Heart left ventricle (tissue), 16 donors: ENCODE measurements around the gene KRT20. TPM values are rescaled to one million over a fixed set of nuclear protein-coding genes. Genes with fewer than 3 reads are reported as not detected.
"Not testable (repeated sequence)": the region's sequence is repeated elsewhere in the genome, so short reads cannot be mapped to it uniquely, and the experiment has no call there.

Source experiments
- ATAC-seq, 4 donors: fragments of 200-7000 bp; cut with Tn5 transposase; one replicate each; pipeline ENCODE4 v1.9.1; 2020 to 2022; ENCODE audit warnings: moderate library complexity in 4 of 4, mild to moderate bottlenecking in 3 of 4, moderate number of reproducible peaks in 1 of 4
- DNase-seq, 5 donors: peaks; one replicate each; pipeline ENCODE4 v3.0.0-alpha.2; 2020
- H3K27ac ChIP-seq, 12 donors: fragments of 200-600 bp; sonication (generic) in 4 of 12; one replicate each; pipeline versions ENCODE4 v1.5.0 to v1.8.0; 2016 to 2022; ENCODE audit warnings: mild to moderate bottlenecking in 2 of 12
- H3K27me3 ChIP-seq, 9 donors: fragments of 200-600 bp; sonication (generic) in 2 of 9; one replicate each; pipeline versions ENCODE4 v1.5.1 to v1.8.0; 2016 to 2022; ENCODE audit warnings: mild to moderate bottlenecking in 3 of 9
- H3K36me3 ChIP-seq, 9 donors: fragments of 200-600 bp; sonication (generic) in 2 of 9; one replicate each; pipeline versions ENCODE4 v1.5.0 to v1.8.0; 2018 to 2022; ENCODE audit warnings: mild to moderate bottlenecking in 2 of 9
- H3K4me1 ChIP-seq, 12 donors: fragments of 200-600 bp; sonication (generic) in 4 of 12; one replicate each; pipeline versions ENCODE4 v1.5.0 to v1.8.0; 2016 to 2022; ENCODE audit warnings: mild to moderate bottlenecking in 3 of 12
- H3K4me3 ChIP-seq, 12 donors: fragments of 200-600 bp; sonication (generic) in 4 of 12; one replicate each; pipeline versions ENCODE4 v1.5.0 to v1.8.0; 2017 to 2022; ENCODE audit warnings: mild to moderate bottlenecking in 9 of 12, moderate library complexity in 4 of 12
- H3K9me3 ChIP-seq, 12 donors: fragments of 200-600 bp; sonication (generic) in 4 of 12; one replicate each; pipeline versions ENCODE4 v1.5.0 to v1.8.0; 2016 to 2022; ENCODE audit warnings: mild to moderate bottlenecking in 1 of 12
- POLR2A ChIP-seq, 2 donors: fragments of 450-650 bp; IDR thresholded peaks; one replicate each; pipeline ENCODE4 v1.6.1; 2017; ENCODE audit warnings: antibody characterized with exemption in 2 of 2, mild to moderate bottlenecking in 2 of 2, moderate library complexity in 2 of 2
- WGBS, 4 donors: extraction: QIAGEN DNeasy Blood & Tissue Kit in 2 of 4; methylation state at CpG; one replicate each; pipeline versions ENCODE4 v1.1.5 to v1.1.7; 2013 to 2018; 5-methylcytosine and 5-hydroxymethylcytosine counted together
- intact Hi-C, 10 donors: fragments of 100-400 bp; cut with DNase I; formaldehyde crosslinking; loops; one replicate each; pipeline versions ENCODE4 v1.11.1 to v1.14.2; 2022
- polyA plus RNA-seq, 2 donors: library from polyadenylated mRNA; stranded (reverse); fragments of 200-250 nt; gene quantifications; one replicate each; pipeline ENCODE4 v1.2.3, GENCODE V29; 2013
- total RNA-seq, 9 donors: library from RNA; depleted of rRNA in 2 of 9; stranded (reverse); fragments of >200 nt in 2 of 9; fragmentation: NEBNext Ultra II Directional in 3 of 9; extraction: Animal tissue kit (Norgen Biotek cat#: 25700) in 3 of 9; gene quantifications; one replicate each; pipeline versions ENCODE4 v1.1.0 to v1.2.4, GENCODE V29; 2016 to 2023
- TF ChIP-seq, protein P1 (sequence below), 12 donors: fragments of 200-600 bp; sonication (generic) in 4 of 12; IDR thresholded peaks; one replicate each; pipeline versions ENCODE4 v1.5.0 to v1.8.0; 2018 to 2022; ENCODE audit warnings: antibody characterized with exemption in 12 of 12, mild to moderate bottlenecking in 5 of 12
- donor health status: ischemic (EF 13 %, LVEDD 7.1; RV severe dilation, severe dysfunction).
- donor health status: healthy with polysubstance abuse.
- donor health status: DM: no; HTN: yes; CAD: no.
- donor health status: DM: no; HTN: no; CAD: no.
- donor health status: ischemic (EF 25% LVEDD 6.9; RV normal size, moderate dysfunction).
- donor health status: ischemic (EF 25% LVEDD 5.7; RV mildly dilated, moderate dysfunction).
- donor health status: healthy.
- donor health status: DM: yes; HTN: yes; CAD: no.
- donor health status: ischemic (EF 35%, LVEDD 5.7; RV mildly dilated, moderate dysfunction).
- donor health status: nonischemic (EF 11% LVEDD 7.7; RV severe dilation, severe dysfunction).
- donor health status: DM: yes; HTN: yes; CAD: no.
- donor health status: PGD.
- donor health status: ischemic (EF 29% LVEDD 5.4; RV normal size, mild dysfunction).
- donor health status: nonischemic (EF 23%, LVEDD 6.1; RV moderate dilation, normal function).

The KRT20 gene
- total and polyA plus RNA-seq, 11 donors: 0.12 TPM; not detected in 10

DNA sequence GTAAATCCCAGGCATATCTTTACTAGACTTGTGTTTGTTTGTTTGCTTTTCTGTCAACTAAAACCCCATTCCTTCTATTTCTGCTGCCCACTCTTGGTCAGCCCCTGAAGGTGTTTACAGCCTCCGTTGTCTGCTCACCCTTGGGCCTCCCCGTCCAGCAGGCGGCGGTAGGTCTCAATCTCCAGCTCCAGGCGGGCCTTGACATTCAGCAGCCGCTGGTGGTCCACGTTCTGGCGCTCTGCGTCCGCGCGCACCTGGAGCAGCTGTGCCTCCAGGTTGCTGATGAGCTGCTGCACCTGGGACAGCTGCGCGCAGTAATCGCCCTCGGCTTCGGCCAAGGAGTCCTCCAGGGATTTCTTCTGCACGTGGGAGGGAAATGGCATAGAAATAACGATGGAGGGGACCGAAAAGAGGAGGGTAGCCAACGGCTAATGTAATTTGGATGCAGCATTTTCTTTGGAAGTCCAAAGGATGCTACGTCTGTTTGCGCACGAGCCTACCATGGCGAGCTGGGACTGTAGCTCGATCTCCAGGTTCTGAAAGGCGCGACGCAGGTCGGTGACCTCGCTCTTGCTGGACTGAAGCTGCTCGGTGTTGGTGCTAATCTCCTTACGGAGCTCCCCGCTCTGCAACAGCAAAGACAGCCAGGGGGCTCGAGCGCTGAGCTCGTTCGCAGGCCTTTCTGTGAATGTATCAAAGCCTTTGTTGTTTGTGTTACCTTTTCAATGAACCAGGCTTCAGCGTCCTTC lies 21.9 kb downstream of the KRT20 start:
- 42 to 59% (median 52%) methylated on average over 39 of the region's 39 CpGs for WGBS, 4 donors
- intact Hi-C loops: no loop called here
- no peak for TF ChIP-seq POLR2A (IDR thresholded peaks at IDR 0.05)
- TF ChIP-seq, protein P1, sequence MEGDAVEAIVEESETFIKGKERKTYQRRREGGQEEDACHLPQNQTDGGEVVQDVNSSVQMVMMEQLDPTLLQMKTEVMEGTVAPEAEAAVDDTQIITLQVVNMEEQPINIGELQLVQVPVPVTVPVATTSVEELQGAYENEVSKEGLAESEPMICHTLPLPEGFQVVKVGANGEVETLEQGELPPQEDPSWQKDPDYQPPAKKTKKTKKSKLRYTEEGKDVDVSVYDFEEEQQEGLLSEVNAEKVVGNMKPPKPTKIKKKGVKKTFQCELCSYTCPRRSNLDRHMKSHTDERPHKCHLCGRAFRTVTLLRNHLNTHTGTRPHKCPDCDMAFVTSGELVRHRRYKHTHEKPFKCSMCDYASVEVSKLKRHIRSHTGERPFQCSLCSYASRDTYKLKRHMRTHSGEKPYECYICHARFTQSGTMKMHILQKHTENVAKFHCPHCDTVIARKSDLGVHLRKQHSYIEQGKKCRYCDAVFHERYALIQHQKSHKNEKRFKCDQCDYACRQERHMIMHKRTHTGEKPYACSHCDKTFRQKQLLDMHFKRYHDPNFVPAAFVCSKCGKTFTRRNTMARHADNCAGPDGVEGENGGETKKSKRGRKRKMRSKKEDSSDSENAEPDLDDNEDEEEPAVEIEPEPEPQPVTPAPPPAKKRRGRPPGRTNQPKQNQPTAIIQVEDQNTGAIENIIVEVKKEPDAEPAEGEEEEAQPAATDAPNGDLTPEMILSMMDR (IDR thresholded peaks at IDR 0.05): peak in 2 of 12 donors; percentile 6 to 20
- Histone ChIP-seq H3K4me3 (no peak overlapping the region), H3K27ac (no peak overlapping the region), H3K4me1 (no peaks in the 10 kb centered on the region), H3K36me3 (no peaks in the 10 kb centered on the region), H3K9me3 (no peaks in the 10 kb centered on the region), H3K27me3 (peaks cover 0 to 10% (median 0%) of the 10 kb centered on the region in 9 donors)
- ATAC-seq (no peak), DNase-seq (no peak)

DNA sequence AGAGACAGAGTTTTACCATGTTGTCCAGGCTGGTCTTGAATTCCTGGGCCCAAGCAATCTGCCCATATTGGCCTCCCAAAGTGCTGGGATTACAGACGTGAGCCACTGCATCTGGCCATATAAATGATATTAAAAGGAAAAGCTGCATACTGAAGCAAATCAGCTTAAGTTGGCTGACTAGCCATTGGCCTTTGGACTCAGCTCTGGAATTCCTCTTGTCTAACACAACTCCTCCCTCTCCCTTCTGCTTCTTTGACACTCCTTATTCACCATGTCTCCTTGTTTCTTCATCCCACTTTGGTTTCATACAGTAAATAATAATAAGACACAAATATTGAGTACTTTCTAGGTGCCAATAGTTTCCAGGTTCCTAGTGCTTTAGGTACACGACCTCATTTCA lies 25.5 kb downstream of the KRT20 start:
- DNase-seq (no peak), ATAC-seq (no peak)
- H3K9me3 ChIP-seq: no peaks in the 10 kb centered on the region
- no peak overlapping the region for H3K4me3 ChIP-seq
- H3K36me3 ChIP-seq: no peaks in the 10 kb centered on the region
- H3K4me1 ChIP-seq: peaks cover 0 to 11% (median 2%) of the 10 kb centered on the region in 12 donors
- H3K27ac ChIP-seq: no peak overlapping the region
- intact Hi-C loops: loop anchor here in 6 of 10 donors (2.0 to 10.0 kb wide), 7 partner anchors 55 to 808 kb away; no protein-coding TSS in a partner anchor
- 60 to 90% (median 83%) methylated on average over 2 of the region's 2 CpGs for WGBS, 4 donors
- H3K27me3 ChIP-seq: peaks cover 0 to 10% (median 0%) of the 10 kb centered on the region in 9 donors
- TF ChIP-seq, protein P1 (IDR thresholded peaks at IDR 0.05): no peak
- TF ChIP-seq POLR2A (IDR thresholded peaks at IDR 0.05): no peak

DNA sequence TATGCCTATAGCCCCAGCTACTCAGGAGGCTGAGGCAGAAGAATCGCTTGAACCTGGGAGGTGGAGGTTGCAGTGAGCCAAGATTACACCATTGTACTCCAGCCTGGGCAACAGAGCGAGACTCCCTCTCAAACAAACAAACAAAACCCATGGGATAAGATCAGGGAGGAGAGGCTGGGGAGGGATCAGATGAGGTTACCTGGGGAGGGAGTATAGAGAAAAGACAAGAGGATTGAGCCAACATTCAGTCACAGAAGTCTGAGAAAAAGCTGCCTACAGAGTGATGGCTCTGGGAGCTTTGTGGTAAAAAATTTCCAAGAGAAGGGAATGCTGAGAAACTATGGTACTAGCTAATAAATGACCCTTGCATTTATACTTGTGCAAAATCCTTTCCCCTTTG lies 26.4 kb downstream of the KRT20 start:
- not testable (repeated sequence) for H3K27ac ChIP-seq, ATAC-seq, H3K9me3 ChIP-seq, H3K36me3 ChIP-seq, H3K4me3 ChIP-seq, DNase-seq
- Histone ChIP-seq H3K27me3 (peaks cover 0 to 10% (median 0%) of the 10 kb centered on the region in 9 donors), H3K4me1 (peaks cover 0 to 11% (median 2%) of the 10 kb centered on the region in 12 donors)
- 79 to 96% (median 90%) methylated on average over 2 of the region's 2 CpGs for WGBS, 4 donors
- intact Hi-C loops: loop anchor here in 6 of 10 donors (1.0 to 10.0 kb wide), 8 partner anchors 54 to 809 kb away; no protein-coding TSS in a partner anchor

DNA sequence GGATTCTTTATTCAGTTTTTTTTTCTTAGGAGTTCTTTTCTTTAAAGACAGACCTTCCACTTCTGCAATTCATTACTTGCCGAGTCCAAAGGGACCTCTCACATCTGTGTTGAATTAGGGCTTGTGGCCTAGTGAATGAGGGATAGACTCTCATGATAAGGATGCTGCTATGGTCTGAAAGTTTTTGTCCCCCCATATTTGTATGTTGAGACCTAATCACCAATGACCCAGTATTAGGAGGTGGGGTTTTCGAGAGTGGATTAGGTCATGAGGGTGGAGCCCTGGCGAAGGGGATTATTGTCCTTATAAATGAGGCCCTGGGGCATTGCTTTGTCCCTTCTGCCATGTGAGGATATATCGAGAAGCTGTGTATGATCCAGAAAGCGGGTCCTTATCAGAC lies 27.5 kb downstream of the KRT20 start:
- Histone ChIP-seq H3K36me3 (no peaks in the 10 kb centered on the region), H3K9me3 (no peaks in the 10 kb centered on the region), H3K27ac (peak overlapping the region in 2 of 12 donors; percentile 1 to 19), H3K27me3 (peaks cover 0 to 4% (median 0%) of the 10 kb centered on the region in 9 donors), H3K4me3 (no peak overlapping the region), H3K4me1 (peaks cover 0 to 11% (median 2%) of the 10 kb centered on the region in 12 donors)
- WGBS, 4 donors: 53 to 67% (median 60%) methylated on average over 5 of the region's 5 CpGs
- TF ChIP-seq POLR2A (IDR thresholded peaks at IDR 0.05): no peak
- TF ChIP-seq, protein P1 (IDR thresholded peaks at IDR 0.05): no peak
- intact Hi-C loops: loop anchor here in 6 of 10 donors (1.0 to 10.0 kb wide), 10 partner anchors 49 to 810 kb away; no protein-coding TSS in a partner anchor
- DNase-seq (no peak), ATAC-seq (peak in 2 of 4 donors; percentile 7 to 54)
